Hematopoietic multipotent progenitor cell treated with erythropoietin and hydrocortisone succinate and interleukin-3 and kit ligand, for 17 days (in vitro differentiated cells): ENCODE results near the gene CDH8.
"Not testable (repeated sequence)": the region's sequence is repeated elsewhere in the genome, so short reads cannot be mapped to it uniquely, and the experiment has no call there.

ENCODE experiments used
- DNase-seq: peaks from one replicate; pipeline ENCODE4 v3.0.0-alpha.2; 2015; ENCODE audit warnings: low spot score

The CDH8 gene

GRCh38 chr16:61791464-61791863 is 244.8 kb downstream of the CDH8 start:
- no peak for DNase-seq

- DNase-seq = not testable (repeated sequence)
These were observed 254.4 kb downstream of the CDH8 start for GRCh38 chr16:61781855-61782254.

GRCh38 chr16:61780161-61780560 is 256.1 kb downstream of the CDH8 start:
- no peak for DNase-seq

GRCh38 chr16:61770301-61770700 is 265.9 kb downstream of the CDH8 start:
- no peak for DNase-seq

GRCh38 chr16:61763991-61764390 is 272.2 kb downstream of the CDH8 start:
- no peak for DNase-seq

GRCh38 chr16:61763013-61763412 is 273.2 kb downstream of the CDH8 start:
- DNase-seq = no peak

GRCh38 chr16:61730997-61731396 is 305.2 kb downstream of the CDH8 start:
- no peak for DNase-seq

GRCh38 chr16:61726701-61727100 is 309.5 kb downstream of the CDH8 start:
- DNase-seq = no peak

- no peak for DNase-seq
These were observed 310.1 kb downstream of the CDH8 start for GRCh38 chr16:61726125-61726524.

GRCh38 chr16:61721544-61721943 is 314.7 kb downstream of the CDH8 start:
- DNase-seq = no peak

- no peak for DNase-seq
These were observed 320.8 kb downstream of the CDH8 start for GRCh38 chr16:61715393-61715792.

GRCh38 chr16:61713787-61714186 is 322.5 kb downstream of the CDH8 start:
- no peak for DNase-seq

GRCh38 chr16:61699640-61700039 is 336.6 kb downstream of the CDH8 start:
- DNase-seq = not testable (repeated sequence)

GRCh38 chr16:61684541-61684940 is 351.7 kb downstream of the CDH8 start:
- DNase-seq = no peak

- no peak for DNase-seq
These were observed 354.6 kb downstream of the CDH8 start for GRCh38 chr16:61681673-61682072.

- DNase-seq = no peak
These were observed 355.1 kb downstream of the CDH8 start for GRCh38 chr16:61681124-61681523.

GRCh38 chr16:61678182-61678581 is 358.1 kb downstream of the CDH8 start:
- no peak for DNase-seq

- no peak for DNase-seq
These were observed 358.5 kb downstream of the CDH8 start for GRCh38 chr16:61677776-61678175.

- no peak for DNase-seq
These were observed 359.5 kb downstream of the CDH8 start for GRCh38 chr16:61676740-61677139.

GRCh38 chr16:61671161-61671560 is 365.1 kb downstream of the CDH8 start:
- no peak for DNase-seq

- no peak for DNase-seq
These were observed 370.7 kb downstream of the CDH8 start for GRCh38 chr16:61665512-61665911.

- no peak for DNase-seq
These were observed 376.3 kb downstream of the CDH8 start for GRCh38 chr16:61659936-61660335.

- DNase-seq = no peak
These were observed 381.3 kb downstream of the CDH8 start for GRCh38 chr16:61654962-61655361.

GRCh38 chr16:61653544-61653943 is 382.7 kb downstream of the CDH8 start:
- no peak for DNase-seq

GRCh38 chr16:61645561-61645960 is 390.7 kb downstream of the CDH8 start:
- DNase-seq = no peak
